Natural killer cell (primary cell): ENCODE data around the gene SLC6A19. TPM values are rescaled to one million over a fixed set of nuclear protein-coding genes. Genes with fewer than 3 reads are reported as not detected.

Experiments used
- ATAC-seq, 3 donors: fragments of 150-1000 bp in 2 of 3; fragments of 200-7000 bp in 1 of 3; cut with Tn5 transposase; 1 replicate in 1 of 3; 2 replicates in 2 of 3; pipeline ENCODE4 v1.10.0; 2021; ENCODE audit warnings: mild to moderate bottlenecking in 2 of 3, moderate library complexity in 2 of 3
- DNase-seq, 2 donors: peaks; one replicate each; pipeline versions ENCODE4 v3.0.0 to v3.0.0-alpha.2; 2013 to 2021; ENCODE audit warnings: mixed read lengths in 1 of 2
- H3K27ac ChIP-seq: one replicate; pipeline ENCODE4 v1.5.1; 2013; ENCODE audit warnings: mild to moderate bottlenecking, low read length
- H3K27me3 ChIP-seq: one replicate; pipeline ENCODE4 v1.6.1; 2013; ENCODE audit warnings: low read length; ENCODE audit not compliant: control insufficient read depth, insufficient read depth
- H3K36me3 ChIP-seq: one replicate; pipeline ENCODE4 v1.6.1; 2013; ENCODE audit warnings: low read length; ENCODE audit not compliant: control insufficient read depth, insufficient read depth
- H3K4me1 ChIP-seq: one replicate; pipeline ENCODE4 v1.6.1; 2013; ENCODE audit warnings: low read length; ENCODE audit not compliant: control insufficient read depth, insufficient read depth
- H3K4me3 ChIP-seq: one replicate; pipeline ENCODE4 v1.5.1; 2013; ENCODE audit warnings: low read length
- H3K9me3 ChIP-seq: one replicate; pipeline ENCODE4 v1.6.1; 2013; ENCODE audit warnings: low read length; ENCODE audit not compliant: control insufficient read depth, insufficient read depth
- H3K27ac Mint-ChIP-seq, 2 donors: one replicate each; pipeline ENCODE4 v1.8.0; 2022; ENCODE audit warnings: mild to moderate bottlenecking in 2 of 2, mixed read lengths in 2 of 2, moderate library complexity in 1 of 2
- H3K27me3 Mint-ChIP-seq, 2 donors: one replicate each; pipeline ENCODE4 v1.8.0; 2022; ENCODE audit warnings: low read depth in 2 of 2, mixed read lengths in 2 of 2
- H3K36me3 Mint-ChIP-seq: one replicate; pipeline ENCODE4 v1.8.0; 2022; ENCODE audit warnings: mixed read lengths
- H3K4me1 Mint-ChIP-seq, 2 donors: one replicate each; pipeline ENCODE4 v1.8.0; 2022; ENCODE audit warnings: mixed read lengths in 2 of 2
- H3K4me3 Mint-ChIP-seq: one replicate; pipeline ENCODE4 v1.8.0; 2022; ENCODE audit warnings: mild to moderate bottlenecking, moderate library complexity, mixed read lengths
- H3K9me3 Mint-ChIP-seq, 2 donors: one replicate each; pipeline ENCODE4 v1.8.0; 2022; ENCODE audit warnings: mixed read lengths in 2 of 2
- WGBS: methylation state at CpG from one replicate; pipeline ENCODE4 v1.1.7; 2013; ENCODE audit warnings: missing lambda C conversion rate; ENCODE audit not compliant: insufficient coverage; 5-methylcytosine and 5-hydroxymethylcytosine counted together
- intact Hi-C: fragments of 100-400 bp; cut with micrococcal nuclease; formaldehyde crosslinking; loops from one replicate; pipeline ENCODE4 v1.14.2; 2022
- total RNA-seq, 4 donors: library from RNA; stranded (reverse); fragments of 120-200 nt in 1 of 4; gene quantifications; one replicate each; pipeline versions ENCODE4 v1.2.3 to v1.2.4, GENCODE V29; 2013 to 2022
- TF ChIP-seq, protein P1 (sequence below): fragments of 200-600 bp; IDR thresholded peaks from one replicate; pipeline ENCODE4 v1.8.0; 2022; ENCODE audit warnings: antibody characterized with exemption

The SLC6A19 gene
- total RNA-seq, 3 donors from 2014 or later (not counting 1 experiment from before 2014, with no cell fraction given), result not detected

DNA sequence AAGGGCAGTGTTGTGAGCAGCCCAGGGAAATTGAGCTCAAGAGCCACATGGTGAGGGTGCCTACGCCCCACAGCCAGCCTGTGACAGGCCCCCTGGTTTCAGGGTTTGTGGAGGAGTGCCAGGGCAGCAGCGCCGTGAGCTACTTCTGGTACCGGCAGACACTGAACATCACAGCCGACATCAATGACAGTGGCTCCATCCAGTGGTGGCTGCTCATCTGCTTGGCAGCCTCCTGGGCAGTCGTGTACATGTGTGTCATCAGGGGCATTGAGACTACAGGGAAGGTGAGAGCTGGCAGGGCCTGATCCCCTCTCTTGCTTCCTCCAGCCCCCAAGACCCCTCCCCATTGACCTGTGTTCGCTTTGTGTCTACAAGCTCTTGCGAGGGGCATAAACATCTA lies 34.0 kb downstream of the SLC6A19 start:
- H3K4me1 Mint-ChIP-seq, result no peaks in the 10 kb centered on the region
- intact Hi-C loops, result no loop called here
- H3K27me3 Mint-ChIP-seq, result peaks cover 0 to 3% of the 10 kb centered on the region in 2 donors
- TF ChIP-seq, protein P1, sequence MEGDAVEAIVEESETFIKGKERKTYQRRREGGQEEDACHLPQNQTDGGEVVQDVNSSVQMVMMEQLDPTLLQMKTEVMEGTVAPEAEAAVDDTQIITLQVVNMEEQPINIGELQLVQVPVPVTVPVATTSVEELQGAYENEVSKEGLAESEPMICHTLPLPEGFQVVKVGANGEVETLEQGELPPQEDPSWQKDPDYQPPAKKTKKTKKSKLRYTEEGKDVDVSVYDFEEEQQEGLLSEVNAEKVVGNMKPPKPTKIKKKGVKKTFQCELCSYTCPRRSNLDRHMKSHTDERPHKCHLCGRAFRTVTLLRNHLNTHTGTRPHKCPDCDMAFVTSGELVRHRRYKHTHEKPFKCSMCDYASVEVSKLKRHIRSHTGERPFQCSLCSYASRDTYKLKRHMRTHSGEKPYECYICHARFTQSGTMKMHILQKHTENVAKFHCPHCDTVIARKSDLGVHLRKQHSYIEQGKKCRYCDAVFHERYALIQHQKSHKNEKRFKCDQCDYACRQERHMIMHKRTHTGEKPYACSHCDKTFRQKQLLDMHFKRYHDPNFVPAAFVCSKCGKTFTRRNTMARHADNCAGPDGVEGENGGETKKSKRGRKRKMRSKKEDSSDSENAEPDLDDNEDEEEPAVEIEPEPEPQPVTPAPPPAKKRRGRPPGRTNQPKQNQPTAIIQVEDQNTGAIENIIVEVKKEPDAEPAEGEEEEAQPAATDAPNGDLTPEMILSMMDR, result no peak
- ATAC-seq, result no peak
- peaks cover 8% of the 10 kb centered on the region for H3K9me3 ChIP-seq
- no peaks in the 10 kb centered on the region for H3K27me3 ChIP-seq
- no peak overlapping the region for H3K27ac Mint-ChIP-seq
- WGBS, result 85% methylated on average over 8 of the region's 8 CpGs
- no peak overlapping the region for H3K4me3 Mint-ChIP-seq
- no peak for DNase-seq
- no peaks in the 10 kb centered on the region for H3K36me3 ChIP-seq
- H3K36me3 Mint-ChIP-seq, result peaks cover 9% of the 10 kb centered on the region
- peaks cover 3 to 5% of the 10 kb centered on the region in 2 donors for H3K9me3 Mint-ChIP-seq
- H3K27ac ChIP-seq, result no peak overlapping the region
- H3K4me1 ChIP-seq, result no peaks in the 10 kb centered on the region
- H3K4me3 ChIP-seq, result no peak overlapping the region

DNA sequence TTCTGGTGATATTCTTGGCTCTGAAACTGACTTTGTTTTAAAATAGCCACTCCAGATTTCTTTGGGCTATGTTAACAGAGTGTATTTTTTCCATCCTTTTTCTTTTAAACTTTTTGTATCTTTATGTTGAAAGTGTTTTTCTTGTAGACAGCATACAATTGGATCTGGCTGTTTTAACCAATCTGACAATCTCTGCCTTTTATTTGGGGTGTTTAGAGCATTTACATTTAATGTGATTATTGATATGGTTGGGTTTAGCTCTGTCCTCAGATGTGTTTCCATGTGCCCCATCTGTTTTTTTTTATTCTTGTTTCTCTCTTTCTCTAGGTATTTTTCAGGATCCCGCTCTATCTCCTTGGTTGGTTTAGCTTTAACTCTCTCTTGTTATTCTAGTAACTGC lies 34.4 kb downstream of the SLC6A19 start:
- Histone ChIP-seq H3K27me3 (no peaks in the 10 kb centered on the region), H3K4me3 (no peak overlapping the region), H3K27ac (no peak overlapping the region), H3K36me3 (no peaks in the 10 kb centered on the region), H3K4me1 (no peaks in the 10 kb centered on the region), H3K9me3 (peaks cover 8% of the 10 kb centered on the region)
- no CpG with 5 or more reads among the region's 1 CpG for WGBS
- intact Hi-C loops, result no loop called here
- no peaks in the 10 kb centered on the region for H3K27me3 Mint-ChIP-seq
- H3K36me3 Mint-ChIP-seq, result peaks cover 9% of the 10 kb centered on the region
- no peak for DNase-seq
- peaks cover 3 to 5% of the 10 kb centered on the region in 2 donors for H3K9me3 Mint-ChIP-seq
- TF ChIP-seq, protein P1, result no peak
- no peak overlapping the region for H3K27ac Mint-ChIP-seq
- no peaks in the 10 kb centered on the region for H3K4me1 Mint-ChIP-seq
- ATAC-seq, result no peak
- H3K4me3 Mint-ChIP-seq, result no peak overlapping the region

DNA sequence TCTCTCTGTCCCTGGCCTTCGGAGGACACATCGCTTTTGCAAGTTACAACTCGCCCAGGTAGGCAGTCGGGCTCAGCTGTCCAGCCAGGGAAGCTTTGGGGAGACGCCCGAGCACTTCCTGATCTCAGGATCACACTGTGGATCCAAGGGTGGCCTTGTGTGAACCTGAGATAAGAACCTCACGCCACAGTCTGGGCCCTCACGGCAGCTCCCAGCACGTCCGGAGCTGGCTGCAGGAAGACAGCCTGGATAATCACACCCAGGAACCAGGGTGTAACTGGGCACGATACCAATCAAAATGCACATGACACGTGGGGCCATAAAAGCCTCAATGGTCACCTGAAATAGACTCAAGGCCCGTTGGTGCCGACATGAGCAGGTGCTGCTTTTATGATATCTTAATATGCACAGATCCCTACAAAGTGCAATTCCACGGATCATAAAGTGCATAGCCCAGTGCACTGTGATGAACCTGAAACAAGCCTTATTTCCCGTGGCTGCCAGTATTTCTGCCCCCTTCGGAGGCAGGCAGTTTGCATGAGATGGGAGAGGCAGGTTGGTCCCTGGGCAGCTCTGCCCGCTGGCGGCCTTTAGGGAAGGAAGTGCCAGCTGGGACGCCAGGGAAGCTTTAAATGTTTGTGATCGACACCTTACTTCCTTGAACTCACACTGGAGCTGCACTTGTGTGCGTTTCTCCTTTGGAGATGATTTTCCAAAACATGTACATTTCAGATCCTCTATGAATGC lies 38.3 kb downstream of the SLC6A19 start:
- no peak overlapping the region for H3K27ac Mint-ChIP-seq
- H3K27ac ChIP-seq, result no peak overlapping the region
- 70% methylated on average over 22 of the region's 22 CpGs for WGBS
- H3K9me3 Mint-ChIP-seq, result peaks cover 3 to 5% of the 10 kb centered on the region in 2 donors
- no peaks in the 10 kb centered on the region for H3K36me3 ChIP-seq
- ATAC-seq, result no peak
- H3K9me3 ChIP-seq, result peaks cover 8% of the 10 kb centered on the region
- H3K27me3 Mint-ChIP-seq, result no peaks in the 10 kb centered on the region
- no peak for DNase-seq
- H3K4me1 ChIP-seq, result no peaks in the 10 kb centered on the region
- no peaks in the 10 kb centered on the region for H3K4me1 Mint-ChIP-seq
- TF ChIP-seq, protein P1, result no peak
- H3K27me3 ChIP-seq, result no peaks in the 10 kb centered on the region
- intact Hi-C loops, result no loop called here
- H3K36me3 Mint-ChIP-seq, result peaks cover 9% of the 10 kb centered on the region
- H3K4me3 Mint-ChIP-seq, result no peak overlapping the region
- no peak overlapping the region for H3K4me3 ChIP-seq
